SK-N-SH (cell line): ENCODE measurements around the gene PODXL2.

ENCODE experiments used
- CTCF ChIP-seq: fragments of 200-600 bp; sonication (generic); IDR thresholded peaks from 2 replicates; pipeline ENCODE4 v1.6.1; 2017; ENCODE audit warnings: antibody characterized with exemption, mild to moderate bottlenecking, moderate library complexity
- EP300 ChIP-seq, 2 experiments: IDR thresholded peaks; 2 replicates each; pipeline versions ENCODE4 v1.4.0 to v1.6.1; 2012; ENCODE audit warnings: borderline replicate concordance in 1 of 2, low read depth in 1 of 2, low read length in 1 of 2
- GATA2 ChIP-seq: sonication (generic); formaldehyde crosslinking; IDR thresholded peaks from 2 replicates; pipeline ENCODE4 v1.5.0; 2020; ENCODE audit warnings: mild to moderate bottlenecking, missing genetic modification reagents
- MAX ChIP-seq: IDR thresholded peaks from 2 replicates; pipeline ENCODE4 v1.4.0; 2012; ENCODE audit warnings: low read depth
- SMC3 ChIP-seq: IDR thresholded peaks from 2 replicates; pipeline ENCODE4 v1.6.1; 2012; ENCODE audit warnings: low read depth, low read length, improper control_type of control experiment
- TAF1 ChIP-seq: IDR thresholded peaks from 2 replicates; pipeline ENCODE4 v1.6.1; 2012; ENCODE audit warnings: low read depth, mild to moderate bottlenecking, low read length, moderate library complexity, borderline replicate concordance

- TF ChIP-seq CTCF (no peak), MAX (no peak), SMC3 (no peak), EP300 (IDR thresholded peaks at IDR 0.05; ENCODE audit: borderline replicate concordance in 1 of 2, low read depth in 1 of 2, low read length in 1 of 2) (no peak), GATA2 (CRISPR knock-in tag) (no peak), TAF1 (no peak)
These were observed 89.4 kb downstream of the PODXL2 start for GRCh38 chr3:127718245-127718915.
